CD4-positive, alpha-beta T cell treated with Interleukin-15 for 4 hours (primary cell): ENCODE results near the gene THSD4.
"Not testable (repeated sequence)": the region's sequence is repeated elsewhere in the genome, so short reads cannot be mapped to it uniquely, and the experiment has no call there.

ENCODE experiments used
- DNase-seq: peaks from one replicate; pipeline ENCODE4 v3.0.0-alpha.2; 2020; ENCODE audit warnings: low spot score

The THSD4 gene

GRCh38 chr15:71431343-71432336, 316.4 kb downstream of the THSD4 start:
- no peak for DNase-seq

- DNase-seq: no peak
Observed at GRCh38 chr15:71433402-71433801, 318.1 kb downstream of the THSD4 start.

- DNase-seq: no peak
Observed at GRCh38 chr15:71434774-71435173, 319.5 kb downstream of the THSD4 start.

- no peak for DNase-seq
Observed at GRCh38 chr15:71435552-71435951, 320.3 kb downstream of the THSD4 start.

DNA sequence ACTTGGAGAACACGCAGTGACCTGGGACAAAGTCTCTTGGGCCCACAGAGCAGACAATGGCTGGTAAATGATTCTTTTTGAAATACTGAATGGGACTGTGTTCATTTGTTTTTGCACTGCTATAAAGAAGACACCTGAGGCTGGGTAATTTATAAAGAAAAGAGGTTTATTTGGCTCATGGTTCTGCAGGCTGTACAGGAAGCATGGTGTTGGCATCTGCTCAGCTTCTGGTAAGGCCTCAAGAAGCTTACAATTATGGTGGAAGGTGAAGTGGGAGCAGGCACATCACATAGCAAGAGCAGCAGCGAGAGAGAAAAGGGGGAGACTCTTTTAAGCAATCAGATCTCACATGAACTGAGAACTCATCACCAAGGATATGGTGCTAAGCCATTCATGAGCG, 321.6 kb downstream of the THSD4 start:
- no peak for DNase-seq

DNA sequence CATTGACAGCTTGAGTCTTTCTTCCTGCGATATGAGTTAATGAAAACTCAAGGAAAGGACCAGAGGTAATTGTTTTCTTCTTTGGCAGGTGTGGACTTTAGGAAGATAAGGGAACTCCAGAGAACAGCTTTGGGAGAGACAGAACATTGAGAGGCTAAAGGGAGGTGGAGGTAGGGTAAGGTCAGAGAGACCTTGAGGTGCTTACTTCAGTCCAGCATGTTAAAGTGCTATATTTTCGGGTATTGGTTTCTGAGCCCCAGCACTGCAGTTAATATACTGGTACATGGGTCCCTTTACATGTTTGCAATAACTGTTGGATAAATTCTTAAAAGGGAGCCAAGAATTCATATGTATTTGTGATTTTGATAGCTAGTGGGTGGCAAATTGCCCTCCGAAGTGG, 322.1 kb downstream of the THSD4 start:
- no peak for DNase-seq

DNA sequence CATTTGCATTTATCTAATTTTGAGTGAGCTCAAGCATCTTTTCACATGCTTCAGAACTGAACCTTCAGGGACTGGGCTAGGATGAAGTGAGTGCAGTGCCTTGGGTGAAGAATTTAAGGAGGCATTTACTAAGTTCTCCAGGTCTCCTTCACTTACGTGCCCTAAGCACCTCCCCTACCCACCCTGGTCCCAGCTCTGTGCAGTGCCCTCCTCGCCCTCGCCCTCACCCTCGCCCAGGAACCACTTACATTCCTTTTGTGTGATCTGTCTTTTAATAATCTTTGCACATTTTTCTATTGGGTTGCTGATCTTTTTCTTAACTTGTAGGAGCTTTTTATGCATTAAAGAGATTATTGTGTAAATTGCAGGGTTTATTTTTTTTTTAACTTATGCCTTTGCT, 322.6 kb downstream of the THSD4 start:
- DNase-seq: no peak

- not testable (repeated sequence) for DNase-seq
Observed at GRCh38 chr15:71439478-71439877, 324.2 kb downstream of the THSD4 start.

- peak; percentile 17 for DNase-seq
Observed at GRCh38 chr15:71440489-71441110, 325.3 kb downstream of the THSD4 start.

DNA sequence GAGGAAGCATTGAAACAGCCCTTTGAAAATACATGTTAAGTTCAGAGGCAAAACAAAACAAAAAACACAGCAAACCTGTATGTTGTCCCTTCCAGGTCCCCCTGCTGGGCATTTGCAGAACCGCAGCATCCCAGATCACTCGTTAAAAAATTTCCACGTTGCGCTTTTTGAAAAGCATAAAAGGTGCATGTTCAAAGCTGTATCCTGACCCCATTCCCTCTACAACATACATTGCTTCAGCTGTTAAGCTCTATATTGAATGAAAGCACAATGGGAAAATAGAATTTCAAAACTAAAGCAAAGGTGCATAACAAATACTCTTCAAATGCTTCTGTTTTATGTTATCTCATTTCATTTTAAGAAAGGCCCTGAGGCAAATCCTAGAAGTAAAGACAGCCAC, 328.3 kb downstream of the THSD4 start:
- DNase-seq: peak; percentile 10

DNA sequence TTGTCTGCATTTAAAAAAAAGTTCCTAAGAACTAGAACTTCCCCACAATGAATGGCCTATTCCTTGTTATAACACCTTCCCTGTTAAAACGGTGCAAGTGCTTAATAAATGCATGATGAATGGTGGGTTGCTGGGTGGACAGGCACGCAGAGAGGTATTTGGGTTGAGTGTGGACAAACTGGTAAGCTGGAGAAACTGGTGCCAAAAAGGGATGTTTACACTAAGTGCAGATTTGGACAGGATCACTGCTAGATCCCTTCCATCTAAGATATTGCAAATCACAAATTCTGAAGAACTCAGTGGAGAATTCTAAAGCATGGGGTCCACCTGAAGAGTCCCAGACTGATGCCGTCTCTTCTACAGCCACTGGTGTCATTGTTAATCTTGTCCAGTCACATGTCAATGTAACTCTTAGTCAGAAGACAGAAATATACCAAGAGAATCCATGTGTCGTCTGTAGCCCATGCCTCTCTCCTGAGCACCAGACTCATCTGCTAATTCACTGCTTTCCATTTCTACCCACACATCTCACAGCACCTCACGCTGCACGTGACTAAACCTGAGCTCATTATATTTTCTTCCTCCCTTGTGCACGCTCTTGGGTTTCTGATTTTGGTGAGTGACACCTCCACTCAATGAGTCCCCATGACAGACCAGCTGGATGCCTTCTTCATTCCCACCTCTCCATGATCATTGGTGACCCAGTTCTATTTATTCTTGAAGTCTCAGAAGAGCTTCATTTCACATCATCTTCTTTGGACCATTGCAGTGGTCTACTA, 328.9 kb downstream of the THSD4 start:
- DNase-seq: no peak

DNA sequence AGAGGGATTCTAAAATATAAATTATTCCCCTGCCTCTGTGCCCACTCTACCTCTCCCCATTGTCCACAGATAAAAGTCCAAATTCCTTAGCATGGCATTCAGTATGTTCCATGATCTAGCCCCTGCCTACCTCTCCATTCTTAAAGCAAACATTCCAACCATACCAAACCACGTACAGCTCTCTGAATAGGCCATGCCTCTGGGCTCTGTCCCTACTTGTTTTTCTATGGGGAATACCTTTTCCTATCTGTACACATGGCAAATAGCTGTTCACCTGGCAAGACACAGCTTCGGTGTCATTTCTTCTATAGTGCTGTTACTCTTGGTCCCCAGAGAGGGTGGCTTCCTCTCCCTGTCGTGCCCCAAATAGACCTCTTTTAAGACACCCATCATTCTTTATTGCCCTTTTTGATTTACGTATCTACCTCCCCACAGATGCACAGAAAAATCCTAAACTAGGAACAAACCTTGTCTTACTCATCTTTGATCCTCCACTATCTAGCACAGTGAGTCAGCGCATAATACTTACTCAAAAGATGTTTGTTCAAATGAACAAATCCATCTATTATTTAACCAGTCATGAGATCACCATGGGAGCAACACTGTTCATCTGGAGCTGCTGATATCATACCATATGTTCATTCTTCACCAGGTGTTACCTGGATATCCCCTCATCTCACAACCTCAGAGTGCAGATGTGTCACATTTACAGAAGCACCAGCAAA, 329.8 kb downstream of the THSD4 start:
- DNase-seq: no peak

- DNase-seq: no peak
Observed at GRCh38 chr15:71447328-71448250, 332.3 kb downstream of the THSD4 start.

GRCh38 chr15:71448688-71449114, 333.4 kb downstream of the THSD4 start:
- DNase-seq: peak; percentile 2

- DNase-seq: no peak
Observed at GRCh38 chr15:71449363-71449762, 334.1 kb downstream of the THSD4 start.

- no peak for DNase-seq
Observed at GRCh38 chr15:71449956-71450355, 334.7 kb downstream of the THSD4 start.

DNA sequence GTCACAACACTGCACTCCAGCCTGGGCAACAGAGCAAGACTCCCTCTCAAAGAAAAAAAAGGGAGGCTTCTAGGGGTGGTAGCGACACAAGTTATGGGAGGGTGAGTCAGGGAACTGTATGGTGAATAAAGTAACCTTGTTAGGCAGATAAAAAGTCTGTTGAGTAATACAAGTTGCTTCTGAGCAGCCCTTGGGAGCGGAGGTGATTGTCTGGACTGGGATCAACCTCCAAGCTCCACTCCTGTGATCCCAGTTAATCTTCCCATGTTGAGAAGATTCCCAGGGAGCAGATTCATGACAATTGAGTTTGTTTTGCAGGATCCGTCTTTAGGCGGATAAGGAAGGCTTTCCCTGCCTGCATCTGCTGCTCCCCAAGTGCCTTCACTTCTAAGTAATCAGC, 335.9 kb downstream of the THSD4 start:
- DNase-seq: no peak

GRCh38 chr15:71452893-71453292, 337.6 kb downstream of the THSD4 start:
- DNase-seq: no peak

DNA sequence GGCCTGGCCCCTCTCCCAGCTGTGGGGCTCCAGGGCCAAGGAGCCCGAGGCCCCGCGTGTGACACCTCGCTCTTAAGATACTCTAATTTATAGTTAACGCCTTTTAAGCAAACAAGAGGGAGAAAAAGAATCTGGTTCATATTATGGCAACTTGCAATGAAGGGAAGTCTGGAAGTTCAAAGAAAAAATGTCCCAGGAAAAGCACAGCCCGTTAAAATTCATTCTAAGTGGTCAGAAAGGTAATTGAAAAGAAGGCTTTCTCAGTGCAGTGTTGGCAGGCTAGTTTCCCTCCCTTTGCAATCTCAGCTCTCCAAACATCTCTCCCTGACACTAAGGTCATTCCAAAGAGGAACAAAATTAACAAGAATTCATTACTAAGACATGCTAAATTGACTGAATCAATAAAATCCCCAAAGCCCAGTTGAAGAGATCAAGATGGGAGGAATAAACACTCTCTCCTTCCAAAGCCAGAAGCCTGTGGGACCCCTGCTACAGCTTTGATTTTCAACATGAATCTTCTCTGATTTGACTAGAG, 339.3 kb downstream of the THSD4 start:
- DNase-seq: no peak

GRCh38 chr15:71455107-71455506, 339.8 kb downstream of the THSD4 start:
- DNase-seq: no peak
